ENCODE measurements around the gene NAGS. TPM values are rescaled to one million over a fixed set of nuclear protein-coding genes. Genes with fewer than 3 reads are reported as not detected.
"Not testable (repeated sequence)": the region's sequence is repeated elsewhere in the genome, so short reads cannot be mapped to it uniquely, and the experiment has no call there.

Gene NAGS
- total RNA-seq, 1 donor from 2014 or later = under 0.01 TPM

GRCh38 chr17:43983515-43984411 lies 20.7 kb upstream of the NAGS start:
- Histone ChIP-seq H3K4me1 (ENCODE audit: control insufficient read depth in 3 of 3, insufficient read depth in 3 of 3, low read length in 3 of 3) (peaks cover 6 to 26% (median 25%) of the 10 kb centered on the region in 3 donors), H3K9ac (ENCODE audit: low read depth in 1 of 3, low read length in 3 of 3) (peak overlapping the region; percentile 20 to 70 (median 53)), H3K27me3 (ENCODE audit: control insufficient read depth in 3 of 3, insufficient read depth in 3 of 3, low read length in 3 of 3) (peaks cover 24 to 39% (median 30%) of the 10 kb centered on the region in 3 donors), H3K36me3 (ENCODE audit: control insufficient read depth in 3 of 3, insufficient read depth in 3 of 3, low read length in 3 of 3) (no peaks in the 10 kb centered on the region), H3K27ac (ENCODE audit: low read depth, low read length) (no peak overlapping the region), H3K4me3 (ENCODE audit: low read length in 3 of 3) (peak overlapping the region; percentile 57 to 66 (median 62)), H3K9me3 (ENCODE audit: control insufficient read depth in 3 of 3, low read length in 3 of 3) (no peaks in the 10 kb centered on the region)

GRCh38 chr17:43984521-43984920 lies 19.9 kb upstream of the NAGS start:
- Histone ChIP-seq H3K36me3 (ENCODE audit: control insufficient read depth in 3 of 3, insufficient read depth in 3 of 3, low read length in 3 of 3) (no peaks in the 10 kb centered on the region), H3K9ac (ENCODE audit: low read depth in 1 of 3, low read length in 3 of 3) (peak overlapping the region in 1 of 3 donors; percentile 70), H3K27ac (ENCODE audit: low read depth, low read length) (no peak overlapping the region), H3K4me3 (ENCODE audit: low read length in 3 of 3) (peak overlapping the region in 1 of 3 donors; percentile 10), H3K9me3 (ENCODE audit: control insufficient read depth in 3 of 3, low read length in 3 of 3) (no peaks in the 10 kb centered on the region), H3K27me3 (ENCODE audit: control insufficient read depth in 3 of 3, insufficient read depth in 3 of 3, low read length in 3 of 3) (peaks cover 21 to 39% (median 29%) of the 10 kb centered on the region in 3 donors), H3K4me1 (ENCODE audit: control insufficient read depth in 3 of 3, insufficient read depth in 3 of 3, low read length in 3 of 3) (peaks cover 6 to 26% (median 25%) of the 10 kb centered on the region in 3 donors)

- H3K4me1 ChIP-seq (ENCODE audit: control insufficient read depth in 3 of 3, insufficient read depth in 3 of 3, low read length in 3 of 3) = peaks cover 6 to 26% (median 25%) of the 10 kb centered on the region in 3 donors
- H3K27me3 ChIP-seq (ENCODE audit: control insufficient read depth in 3 of 3, insufficient read depth in 3 of 3, low read length in 3 of 3) = peaks cover 21 to 36% (median 29%) of the 10 kb centered on the region in 3 donors
- H3K9me3 ChIP-seq (ENCODE audit: control insufficient read depth in 3 of 3, low read length in 3 of 3) = no peaks in the 10 kb centered on the region
- H3K4me3 ChIP-seq (ENCODE audit: low read length in 3 of 3) = peak overlapping the region in 1 of 3 donors; percentile 45
- no peak overlapping the region for H3K27ac ChIP-seq (ENCODE audit: low read depth, low read length)
- H3K36me3 ChIP-seq (ENCODE audit: control insufficient read depth in 3 of 3, insufficient read depth in 3 of 3, low read length in 3 of 3) = no peaks in the 10 kb centered on the region
- H3K9ac ChIP-seq (ENCODE audit: low read depth in 1 of 3, low read length in 3 of 3) = peak overlapping the region in 1 of 3 donors; percentile 33
These were observed 18.0 kb upstream of the NAGS start for GRCh38 chr17:43986225-43986981.

- no peak overlapping the region for H3K27ac ChIP-seq (ENCODE audit: low read depth, low read length)
- H3K9me3 ChIP-seq (ENCODE audit: control insufficient read depth in 3 of 3, low read length in 3 of 3) = no peaks in the 10 kb centered on the region
- H3K4me3 ChIP-seq (ENCODE audit: low read length in 3 of 3) = no peak overlapping the region
- no peak overlapping the region for H3K9ac ChIP-seq (ENCODE audit: low read depth in 1 of 3, low read length in 3 of 3)
- H3K4me1 ChIP-seq (ENCODE audit: control insufficient read depth in 3 of 3, insufficient read depth in 3 of 3, low read length in 3 of 3) = peaks cover 6 to 26% (median 25%) of the 10 kb centered on the region in 3 donors
- no peaks in the 10 kb centered on the region for H3K36me3 ChIP-seq (ENCODE audit: control insufficient read depth in 3 of 3, insufficient read depth in 3 of 3, low read length in 3 of 3)
- H3K27me3 ChIP-seq (ENCODE audit: control insufficient read depth in 3 of 3, insufficient read depth in 3 of 3, low read length in 3 of 3) = peaks cover 18 to 30% (median 24%) of the 10 kb centered on the region in 3 donors
These were observed 17.0 kb upstream of the NAGS start for GRCh38 chr17:43987131-43988021.

- peaks cover 6 to 26% (median 25%) of the 10 kb centered on the region in 3 donors for H3K4me1 ChIP-seq (ENCODE audit: control insufficient read depth in 3 of 3, insufficient read depth in 3 of 3, low read length in 3 of 3)
- no peaks in the 10 kb centered on the region for H3K9me3 ChIP-seq (ENCODE audit: control insufficient read depth in 3 of 3, low read length in 3 of 3)
- peaks cover 12 to 22% (median 15%) of the 10 kb centered on the region in 3 donors for H3K27me3 ChIP-seq (ENCODE audit: control insufficient read depth in 3 of 3, insufficient read depth in 3 of 3, low read length in 3 of 3)
- no peaks in the 10 kb centered on the region for H3K36me3 ChIP-seq (ENCODE audit: control insufficient read depth in 3 of 3, insufficient read depth in 3 of 3, low read length in 3 of 3)
- no peak overlapping the region for H3K27ac ChIP-seq (ENCODE audit: low read depth, low read length)
- H3K9ac ChIP-seq (ENCODE audit: low read depth in 1 of 3, low read length in 3 of 3) = no peak overlapping the region
- H3K4me3 ChIP-seq (ENCODE audit: low read length in 3 of 3) = no peak overlapping the region
These were observed 16.1 kb upstream of the NAGS start for GRCh38 chr17:43988301-43988700.

- H3K36me3 ChIP-seq (ENCODE audit: control insufficient read depth in 3 of 3, insufficient read depth in 3 of 3, low read length in 3 of 3) = no peaks in the 10 kb centered on the region
- no peak overlapping the region for H3K9ac ChIP-seq (ENCODE audit: low read depth in 1 of 3, low read length in 3 of 3)
- no peaks in the 10 kb centered on the region for H3K9me3 ChIP-seq (ENCODE audit: control insufficient read depth in 3 of 3, low read length in 3 of 3)
- peaks cover 3 to 12% (median 11%) of the 10 kb centered on the region in 3 donors for H3K4me1 ChIP-seq (ENCODE audit: control insufficient read depth in 3 of 3, insufficient read depth in 3 of 3, low read length in 3 of 3)
- no peak overlapping the region for H3K27ac ChIP-seq (ENCODE audit: low read depth, low read length)
- peaks cover 14 to 23% (median 22%) of the 10 kb centered on the region in 3 donors for H3K27me3 ChIP-seq (ENCODE audit: control insufficient read depth in 3 of 3, insufficient read depth in 3 of 3, low read length in 3 of 3)
- H3K4me3 ChIP-seq (ENCODE audit: low read length in 3 of 3) = no peak overlapping the region
These were observed 11.8 kb upstream of the NAGS start for GRCh38 chr17:43992641-43993040.

GRCh38 chr17:43994272-43995149 lies 9.9 kb upstream of the NAGS start:
- Histone ChIP-seq H3K9me3 (ENCODE audit: control insufficient read depth in 3 of 3, low read length in 3 of 3) (no peaks in the 10 kb centered on the region), H3K4me3 (ENCODE audit: low read length in 3 of 3) (no peak overlapping the region), H3K4me1 (ENCODE audit: control insufficient read depth in 3 of 3, insufficient read depth in 3 of 3, low read length in 3 of 3) (peaks cover 3 to 9% (median 8%) of the 10 kb centered on the region in 3 donors), H3K36me3 (ENCODE audit: control insufficient read depth in 3 of 3, insufficient read depth in 3 of 3, low read length in 3 of 3) (no peaks in the 10 kb centered on the region), H3K27me3 (ENCODE audit: control insufficient read depth in 3 of 3, insufficient read depth in 3 of 3, low read length in 3 of 3) (peaks cover 11 to 19% (median 18%) of the 10 kb centered on the region in 3 donors), H3K9ac (ENCODE audit: low read depth in 1 of 3, low read length in 3 of 3) (peak overlapping the region in 1 of 3 donors; percentile 62), H3K27ac (ENCODE audit: low read depth, low read length) (no peak overlapping the region)

- Histone ChIP-seq H3K4me3 (ENCODE audit: low read length in 3 of 3) (no peak overlapping the region), H3K4me1 (ENCODE audit: control insufficient read depth in 3 of 3, insufficient read depth in 3 of 3, low read length in 3 of 3) (peaks cover 3 to 9% (median 8%) of the 10 kb centered on the region in 3 donors), H3K36me3 (ENCODE audit: control insufficient read depth in 3 of 3, insufficient read depth in 3 of 3, low read length in 3 of 3) (no peaks in the 10 kb centered on the region), H3K27me3 (ENCODE audit: control insufficient read depth in 3 of 3, insufficient read depth in 3 of 3, low read length in 3 of 3) (peaks cover 11 to 19% (median 18%) of the 10 kb centered on the region in 3 donors), H3K27ac (ENCODE audit: low read depth, low read length) (no peak overlapping the region), H3K9ac (ENCODE audit: low read depth in 1 of 3, low read length in 3 of 3) (no peak overlapping the region), H3K9me3 (ENCODE audit: control insufficient read depth in 3 of 3, low read length in 3 of 3) (no peaks in the 10 kb centered on the region)
These were observed 9.3 kb upstream of the NAGS start for GRCh38 chr17:43995150-43995471.

- not testable (repeated sequence) for H3K9ac ChIP-seq (ENCODE audit: low read depth in 1 of 3, low read length in 3 of 3); H3K4me3 ChIP-seq (ENCODE audit: low read length in 3 of 3); H3K4me1 ChIP-seq (ENCODE audit: control insufficient read depth in 3 of 3, insufficient read depth in 3 of 3, low read length in 3 of 3); H3K27ac ChIP-seq (ENCODE audit: low read depth, low read length); H3K36me3 ChIP-seq (ENCODE audit: control insufficient read depth in 3 of 3, insufficient read depth in 3 of 3, low read length in 3 of 3); H3K9me3 ChIP-seq (ENCODE audit: control insufficient read depth in 3 of 3, low read length in 3 of 3)
- H3K27me3 ChIP-seq (ENCODE audit: control insufficient read depth in 3 of 3, insufficient read depth in 3 of 3, low read length in 3 of 3) = peaks cover 12 to 30% (median 21%) of the 10 kb centered on the region in 3 donors
These were observed 7.2 kb upstream of the NAGS start for GRCh38 chr17:43997180-43997579.
